HG02852 (cell line): ENCODE data around the gene GAREM2.

ENCODE experiments used
- ATAC-seq: cut with Tn5 transposase; IDR thresholded peaks from one replicate; pipeline ENCODE4 v1.9.1; 2021; ENCODE audit warnings: mild to moderate bottlenecking, moderate library complexity; ENCODE audit not compliant: unreplicated experiment

The GAREM2 gene

DNA sequence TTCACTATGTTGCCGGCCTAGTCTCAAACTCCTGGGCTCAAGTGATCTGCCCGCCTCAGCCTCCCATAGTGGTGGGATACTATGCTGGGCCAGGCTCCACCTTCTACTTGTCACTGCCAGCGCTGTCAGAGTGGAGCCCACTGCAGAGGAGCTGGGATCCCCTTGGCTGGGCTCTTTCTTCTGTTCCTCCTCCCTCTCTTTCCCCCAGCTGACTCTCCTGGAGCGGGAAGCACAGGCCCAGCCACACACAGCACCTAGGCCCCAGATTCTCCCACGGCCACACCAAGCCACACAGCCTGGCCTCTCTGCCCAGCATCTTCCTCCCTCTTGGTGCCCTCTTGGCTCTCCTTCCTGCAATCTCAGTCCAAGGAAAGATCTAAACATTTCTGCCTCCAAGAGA, 3.7 kb upstream of the GAREM2 start:
- ATAC-seq: no peak

DNA sequence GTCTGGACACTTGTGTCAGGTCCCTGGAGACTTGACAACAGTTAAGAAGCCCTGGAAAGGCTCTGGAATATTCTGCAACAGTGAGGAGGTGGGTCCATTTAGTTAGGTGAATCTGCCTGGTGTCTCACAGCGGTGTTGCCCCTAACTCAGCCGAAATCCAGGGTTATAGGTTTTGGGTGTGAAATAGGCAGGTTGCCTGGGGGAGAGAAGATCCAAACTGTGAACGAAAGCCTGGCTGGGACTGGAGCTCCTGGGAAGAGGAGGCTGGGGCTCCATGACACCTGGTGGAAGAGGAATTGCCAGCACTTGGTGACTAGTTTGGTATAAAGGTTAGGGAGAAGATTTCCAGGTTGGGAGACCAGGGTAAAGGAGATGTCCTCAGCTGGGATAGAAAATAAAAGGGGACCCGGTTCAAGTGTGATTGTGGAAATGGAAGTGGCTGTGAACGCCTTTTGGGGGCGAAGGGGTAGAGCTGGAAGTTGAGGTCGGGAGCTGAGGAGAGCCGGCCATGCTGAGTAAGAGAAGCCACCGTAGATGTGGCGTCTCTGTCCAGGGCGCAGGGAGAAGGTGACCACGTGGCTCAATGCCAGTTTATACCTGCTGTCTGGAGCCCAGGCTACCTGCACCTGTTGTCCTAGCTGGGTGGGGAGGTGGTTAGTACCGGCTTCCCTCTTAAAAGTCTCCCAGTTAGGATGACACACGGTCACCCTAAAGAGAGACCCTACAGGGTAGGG, 3.0 kb upstream of the GAREM2 start:
- no peak for ATAC-seq

DNA sequence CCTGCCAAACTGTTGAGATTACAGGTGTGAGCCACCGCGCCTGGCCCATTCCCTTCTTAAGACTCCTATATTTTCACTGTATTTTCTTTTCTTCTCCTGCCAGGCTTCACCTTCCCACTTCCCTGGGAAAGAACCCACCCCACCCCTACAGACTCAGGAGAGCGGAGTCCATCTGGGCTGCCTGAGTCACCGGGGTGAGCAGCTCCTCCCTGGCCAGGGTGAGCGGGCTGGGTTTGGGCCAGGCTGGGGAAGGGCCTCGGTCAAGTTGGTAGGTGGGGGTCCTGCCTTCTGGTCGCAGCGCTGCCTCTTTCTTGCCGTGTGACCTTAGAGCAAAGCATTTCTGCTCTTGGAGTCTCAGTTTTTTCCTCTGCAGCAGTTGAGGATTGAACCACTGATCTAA, 2.1 kb upstream of the GAREM2 start:
- ATAC-seq: no peak

DNA sequence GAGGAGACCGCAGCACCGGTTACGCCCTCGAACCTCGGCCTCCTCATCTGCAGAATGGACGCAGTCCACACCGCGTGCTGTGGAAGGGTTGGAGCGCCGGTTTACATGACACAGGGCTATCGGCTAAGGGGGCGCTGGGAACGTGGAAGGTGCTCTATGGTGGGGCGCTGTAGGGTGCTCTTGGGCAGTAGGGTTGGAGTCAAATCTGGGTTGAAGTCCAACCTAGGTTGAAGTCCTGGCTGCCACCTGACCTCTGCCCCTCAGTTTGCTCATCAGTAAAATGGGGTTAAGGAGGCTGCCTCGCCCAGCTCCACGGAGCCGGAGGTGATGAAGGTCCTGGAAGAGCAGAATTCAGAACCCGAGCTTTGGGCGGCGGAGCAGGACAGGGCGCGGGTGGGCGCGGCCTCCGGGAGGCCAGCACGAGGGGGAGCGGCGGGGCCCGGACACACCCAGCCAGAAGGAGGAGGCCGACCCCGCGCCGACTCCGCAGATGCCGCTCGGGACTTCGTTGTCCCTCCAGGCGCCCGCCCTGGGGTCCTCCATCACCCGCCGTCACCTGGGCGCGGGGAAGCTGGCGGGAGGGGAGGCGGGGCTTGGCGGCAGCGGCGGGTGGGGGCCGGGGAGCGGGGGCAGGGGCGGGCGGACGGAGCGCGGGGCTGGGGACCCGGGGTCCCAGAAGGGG, 558 bp upstream of the GAREM2 start:
- no peak for ATAC-seq

DNA sequence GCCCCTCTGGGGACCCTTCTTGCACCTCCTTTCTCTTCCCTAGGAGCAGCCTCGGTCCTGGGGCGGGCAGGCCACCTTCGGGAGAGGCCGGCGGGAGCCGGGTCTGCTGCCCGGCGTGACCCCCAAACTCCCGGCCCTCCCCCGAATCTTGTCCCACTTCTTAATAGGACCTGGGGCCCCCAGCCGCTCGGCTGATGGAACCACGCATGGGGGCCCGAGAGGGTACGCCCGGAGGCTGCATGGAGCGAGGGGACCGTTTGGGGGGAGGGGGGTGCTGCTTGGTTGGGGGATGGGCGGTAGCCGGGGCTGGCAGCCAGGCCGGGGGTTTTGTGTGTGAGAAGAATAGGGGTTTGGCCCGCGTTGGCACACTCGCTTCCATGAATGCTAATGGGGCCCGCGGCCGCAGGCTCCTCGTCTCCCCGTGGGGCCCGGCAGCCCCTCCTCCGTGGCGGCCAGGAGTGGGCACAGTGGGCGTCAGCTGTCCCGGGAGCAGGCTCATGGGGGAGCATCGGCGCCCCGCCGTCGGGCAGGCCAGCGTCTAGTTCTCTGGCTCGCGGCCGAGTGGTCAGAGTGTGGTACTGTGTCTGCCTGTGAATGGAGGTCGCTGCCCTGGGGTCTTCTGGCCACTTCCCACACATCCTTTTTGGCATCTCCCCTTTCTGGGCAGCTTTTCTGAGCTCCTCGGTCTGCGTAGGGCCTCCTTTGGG, 1.0 kb downstream of the GAREM2 start:
- ATAC-seq: no peak

DNA sequence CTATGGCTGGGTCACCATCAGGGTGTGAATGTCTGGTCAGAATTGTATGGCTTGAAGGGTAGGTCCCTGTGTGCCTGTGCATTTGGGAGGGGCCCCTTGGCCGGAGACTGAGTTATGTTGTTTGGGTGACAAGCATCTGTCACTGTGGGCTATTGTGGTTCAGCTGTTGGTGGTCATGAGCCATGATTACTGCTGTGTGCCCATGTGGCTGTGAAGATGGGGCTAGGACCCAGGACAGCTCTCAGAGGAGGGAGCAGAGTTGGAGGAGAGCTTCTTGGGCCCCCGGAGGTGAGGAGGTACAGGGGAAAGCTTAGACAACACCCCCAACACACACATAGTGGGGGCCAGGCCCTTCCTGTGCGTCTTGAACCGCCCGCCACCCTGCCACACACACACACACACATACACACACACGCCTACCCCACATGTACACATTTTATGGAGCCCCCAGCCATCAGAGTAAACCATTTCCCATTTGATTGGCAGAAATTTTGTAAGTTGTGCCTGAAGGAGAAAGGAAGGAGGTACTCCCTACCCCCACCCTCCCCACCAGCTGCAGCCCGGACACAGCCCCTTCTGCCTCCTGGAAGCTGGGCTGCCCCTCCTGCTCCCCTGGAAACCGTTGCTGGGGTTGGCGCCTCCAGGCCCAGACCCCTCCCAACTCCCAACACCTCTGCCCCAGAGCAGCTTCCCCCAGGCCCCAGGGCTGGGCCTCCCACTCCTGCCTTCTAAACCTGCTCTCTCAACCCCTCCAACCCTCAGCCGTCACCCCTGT, 2.0 kb downstream of the GAREM2 start:
- ATAC-seq: no peak

DNA sequence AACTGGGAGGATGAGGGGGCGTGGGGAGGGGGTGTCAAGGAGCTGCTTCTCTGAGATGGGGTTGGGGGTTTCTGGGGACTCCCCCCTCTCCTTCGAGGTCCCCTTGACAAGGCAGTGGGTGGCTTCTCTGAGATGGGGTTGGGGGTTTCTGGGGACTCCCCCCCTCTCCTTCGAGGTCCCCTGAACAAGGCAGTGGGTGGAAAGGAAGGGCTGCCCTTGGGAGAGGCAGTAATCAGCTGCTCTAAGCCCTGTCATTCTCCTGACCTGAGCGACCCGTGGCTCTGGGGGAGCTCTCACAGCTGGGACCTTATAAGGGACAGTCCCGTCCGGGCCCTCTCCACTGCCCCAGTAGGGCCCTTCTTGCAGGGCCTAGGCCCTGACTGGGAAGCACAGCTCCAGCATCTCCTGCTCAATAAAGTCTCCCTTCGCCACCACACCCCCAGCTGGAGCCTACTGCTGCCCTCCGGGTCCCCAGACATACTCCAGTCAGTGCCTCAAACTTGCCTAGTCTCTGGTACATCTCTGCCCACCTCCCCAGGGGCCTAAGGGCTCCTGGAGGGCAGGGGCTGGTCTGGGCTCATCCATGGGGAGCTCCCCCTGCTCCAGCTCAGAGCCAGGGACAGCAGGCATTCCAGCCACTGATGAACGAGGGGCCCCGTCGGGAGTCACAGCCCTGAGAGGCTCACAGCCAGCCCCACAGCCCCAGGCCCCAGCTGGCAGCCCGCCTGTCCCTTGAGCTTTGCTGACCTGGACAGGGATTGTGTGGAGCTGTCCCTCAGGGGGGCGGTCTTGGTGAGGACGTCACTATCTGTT, 2.8 kb downstream of the GAREM2 start:
- no peak for ATAC-seq

DNA sequence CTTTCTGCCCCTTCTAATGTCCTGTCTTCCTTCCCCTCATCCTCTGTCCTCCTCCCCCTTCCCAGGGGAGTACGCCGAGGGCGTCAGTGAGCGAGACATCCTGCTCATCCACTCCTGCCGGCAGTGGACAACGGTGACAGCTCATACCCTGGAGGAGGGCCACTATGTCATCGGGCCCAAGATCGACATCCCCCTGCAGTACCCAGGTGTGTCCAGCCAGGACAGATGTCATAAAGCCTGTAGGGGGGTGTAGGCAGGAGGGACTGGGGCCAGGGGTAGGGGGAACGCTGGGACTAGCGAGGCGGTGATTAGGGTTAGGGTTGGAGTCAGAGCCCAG, 3.4 kb downstream of the GAREM2 start:
- ATAC-seq: no peak

DNA sequence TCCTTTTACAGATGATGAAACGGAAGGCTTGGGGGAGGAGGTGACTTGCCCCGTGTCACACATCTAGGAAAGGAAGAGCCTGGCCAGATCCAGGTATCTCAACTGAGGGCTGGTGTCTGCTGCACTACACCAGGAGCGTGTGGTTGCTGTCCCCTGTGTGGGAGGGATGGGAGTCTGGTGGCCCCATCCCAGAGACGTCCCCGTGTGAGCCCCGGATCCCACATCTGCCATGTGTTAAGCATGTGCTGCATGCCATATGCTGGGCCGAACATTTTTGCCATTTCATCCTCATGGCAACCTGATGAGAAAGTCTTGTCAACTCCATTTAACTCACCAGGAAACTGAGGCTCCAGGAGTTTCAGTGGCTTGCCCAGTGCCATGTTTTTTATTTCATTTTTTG, 4.2 kb downstream of the GAREM2 start:
- no peak for ATAC-seq

DNA sequence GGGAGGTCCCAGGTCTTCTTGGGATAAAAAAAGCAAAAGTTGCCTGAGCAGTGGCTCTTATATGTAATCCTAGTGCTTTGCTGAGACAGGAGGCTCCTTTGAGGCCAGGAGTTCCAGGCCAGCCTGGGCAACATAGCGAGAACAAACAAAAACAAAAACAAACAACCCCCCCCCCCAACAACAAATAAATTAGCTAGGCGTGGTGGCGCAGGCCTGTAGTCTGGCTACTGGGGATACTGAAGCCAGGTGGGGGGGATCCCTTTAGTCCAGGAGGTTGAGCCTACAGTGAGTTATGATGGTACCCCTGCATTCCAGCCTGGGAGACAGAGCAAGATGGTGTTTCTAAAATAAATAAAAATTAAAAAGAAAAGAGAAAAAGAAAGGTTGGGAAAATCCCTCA, 5.4 kb downstream of the GAREM2 start:
- ATAC-seq: no peak

DNA sequence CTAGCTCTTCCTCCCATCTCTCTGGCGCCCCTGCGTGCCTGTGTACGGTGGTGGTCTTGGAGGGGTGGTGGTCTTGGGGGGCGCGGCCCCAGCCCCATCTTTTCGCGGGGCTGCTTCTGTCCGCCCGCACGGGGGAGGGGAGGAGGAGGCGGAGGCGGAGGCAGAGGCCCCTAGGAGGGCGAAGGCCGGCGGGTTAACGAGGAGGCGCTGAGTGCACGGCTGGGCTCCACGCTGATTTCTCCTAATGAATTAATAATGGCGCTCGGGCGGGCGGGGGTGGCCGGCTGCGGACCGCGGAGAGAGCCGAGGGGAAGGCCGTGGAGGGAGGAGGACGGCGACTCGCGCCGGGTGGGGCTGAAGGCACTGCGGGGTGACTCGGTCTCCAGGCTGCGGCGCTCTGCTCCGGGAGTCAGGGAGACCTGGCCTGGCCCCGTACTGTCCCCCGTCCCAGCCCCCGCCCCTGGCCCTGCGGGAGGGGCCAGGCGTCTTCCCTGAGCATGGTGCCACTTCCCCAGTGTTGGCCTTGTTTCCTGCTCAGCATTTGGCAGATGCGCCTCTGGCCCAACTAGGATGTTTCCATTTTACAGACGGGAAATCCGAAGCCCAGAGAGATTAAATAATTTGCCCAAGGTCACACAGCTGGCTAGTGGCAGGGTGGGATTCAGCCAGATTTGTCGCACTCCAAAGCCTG, 6.0 kb downstream of the GAREM2 start:
- ATAC-seq: no peak

DNA sequence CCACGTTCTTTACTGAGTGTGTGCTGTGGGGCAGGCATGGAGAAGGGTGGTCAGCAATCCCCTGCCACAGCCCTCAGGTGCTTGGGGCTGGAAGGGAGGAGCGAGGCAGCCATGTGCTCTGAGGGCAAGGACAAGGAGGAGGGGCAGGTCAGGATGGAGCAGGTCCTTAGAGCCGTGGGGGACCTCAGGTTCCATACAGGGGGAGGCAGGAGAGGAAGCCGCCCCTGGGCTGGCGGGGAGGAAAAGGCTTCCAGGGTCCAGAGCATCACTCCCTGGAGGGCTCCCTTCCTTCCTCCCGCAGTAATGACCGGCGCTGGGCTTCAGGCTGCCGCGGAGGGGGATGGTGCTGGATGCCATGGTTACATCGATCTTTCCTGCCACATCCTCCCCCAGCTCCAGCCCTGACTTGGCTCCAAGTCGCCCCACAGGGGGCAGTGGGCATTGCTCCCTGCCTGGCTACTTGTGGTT, 6.6 kb downstream of the GAREM2 start:
- no peak for ATAC-seq

DNA sequence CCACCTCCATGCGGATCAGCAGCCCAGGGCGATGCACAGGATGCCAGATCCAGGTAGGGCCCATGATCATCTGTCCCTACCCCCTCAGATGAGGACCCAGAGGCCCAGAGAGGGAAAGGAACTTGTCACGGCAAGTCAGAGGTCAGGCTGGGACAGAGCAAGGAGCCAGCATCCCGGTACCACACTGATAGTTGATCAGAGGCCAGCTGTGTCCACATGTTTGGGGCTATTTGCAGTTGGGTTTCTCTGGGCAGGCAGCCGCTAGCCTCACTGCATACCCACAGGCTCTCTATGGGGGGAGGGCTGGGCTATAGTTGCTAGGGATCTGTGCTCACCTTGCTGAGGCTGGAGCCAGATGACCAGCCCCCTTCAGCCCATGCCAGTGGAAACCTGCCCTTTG, 9.6 kb downstream of the GAREM2 start:
- ATAC-seq: no peak

DNA sequence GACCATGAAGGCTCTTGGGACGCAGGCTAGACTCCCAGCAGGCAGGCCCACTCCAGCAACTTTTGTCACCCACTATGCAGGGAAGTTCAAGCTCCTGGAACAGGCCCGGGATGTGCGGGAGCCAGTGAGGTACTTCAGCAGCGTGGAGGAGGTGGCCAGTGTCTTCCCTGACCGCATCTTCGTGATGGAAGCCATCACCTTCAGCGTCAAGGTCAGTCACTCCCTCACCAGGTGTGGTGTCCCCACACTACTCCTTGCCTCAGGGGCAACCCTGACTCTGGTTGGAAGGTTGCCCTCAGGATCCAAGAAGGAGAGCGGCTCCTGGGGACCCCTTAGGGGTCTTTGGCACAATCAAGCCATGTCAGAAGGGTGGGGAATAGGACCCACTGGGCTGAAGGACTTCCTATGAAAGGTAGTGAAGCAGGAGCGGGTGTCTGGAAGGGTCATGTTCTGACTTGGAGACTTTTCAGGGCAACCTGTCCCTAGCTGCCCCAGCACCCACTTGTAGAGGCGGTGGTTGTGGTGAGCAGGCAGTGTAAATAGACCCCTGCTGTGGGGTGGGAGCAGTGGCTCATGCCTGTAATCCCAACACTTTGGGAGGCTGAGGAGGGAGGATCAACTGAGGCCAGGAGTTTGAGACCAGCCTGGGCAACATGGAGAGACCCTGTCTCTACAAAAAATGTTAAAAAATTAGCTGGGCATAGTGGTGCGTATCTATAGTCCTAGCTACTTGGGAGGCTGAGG, 10.2 kb downstream of the GAREM2 start:
- ATAC-seq: no peak

DNA sequence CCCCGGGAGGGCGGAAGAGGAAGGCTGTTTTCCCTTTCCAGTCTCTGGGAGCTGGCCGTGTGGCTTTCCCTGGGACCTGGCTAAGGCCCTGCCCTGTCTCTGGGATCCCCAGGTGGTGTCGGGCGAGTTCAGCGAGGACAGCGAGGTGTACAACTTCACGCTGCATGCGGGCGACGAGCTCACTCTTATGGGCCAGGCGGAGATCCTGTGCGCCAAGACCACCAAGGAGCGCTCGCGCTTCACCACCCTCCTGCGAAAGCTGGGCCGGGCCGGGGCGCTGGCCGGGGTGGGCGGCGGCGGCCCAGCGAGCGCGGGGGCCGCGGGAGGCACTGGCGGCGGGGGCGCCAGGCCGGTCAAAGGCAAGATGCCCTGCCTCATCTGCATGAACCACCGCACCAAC, 11.2 kb downstream of the GAREM2 start:
- no peak for ATAC-seq

DNA sequence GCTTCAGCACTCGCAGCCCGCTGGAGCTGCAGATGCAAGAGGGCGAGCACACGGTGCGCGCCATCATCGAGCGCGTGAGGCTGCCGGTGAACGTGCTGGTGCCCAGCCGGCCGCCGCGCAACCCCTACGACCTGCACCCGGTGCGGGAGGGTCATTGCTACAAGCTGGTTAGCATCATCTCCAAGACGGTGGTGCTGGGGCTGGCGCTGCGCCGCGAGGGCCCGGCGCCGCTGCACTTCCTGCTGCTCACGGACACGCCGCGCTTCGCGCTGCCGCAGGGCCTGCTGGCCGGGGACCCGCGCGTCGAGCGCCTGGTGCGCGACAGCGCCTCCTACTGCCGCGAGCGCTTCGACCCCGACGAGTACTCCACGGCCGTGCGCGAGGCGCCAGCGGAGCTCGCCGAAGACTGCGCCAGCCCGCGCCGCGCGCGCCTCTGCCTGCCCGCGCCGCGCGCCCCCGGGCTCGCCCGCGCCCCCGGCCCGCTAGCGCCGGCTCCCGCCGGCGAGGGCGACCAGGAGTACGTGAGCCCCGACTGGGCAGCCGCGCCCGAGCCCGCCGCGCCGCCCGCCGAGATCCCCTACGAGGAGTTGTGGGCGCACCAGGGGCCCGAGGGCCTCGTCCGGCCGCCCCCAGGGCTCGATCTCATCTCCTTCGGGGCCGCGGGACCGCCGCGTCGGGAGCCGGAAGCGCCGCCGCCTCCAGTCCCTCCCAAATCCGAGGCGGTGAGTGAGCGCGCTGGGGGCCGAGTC, 11.8 kb downstream of the GAREM2 start:
- peak; percentile 82 for ATAC-seq

DNA sequence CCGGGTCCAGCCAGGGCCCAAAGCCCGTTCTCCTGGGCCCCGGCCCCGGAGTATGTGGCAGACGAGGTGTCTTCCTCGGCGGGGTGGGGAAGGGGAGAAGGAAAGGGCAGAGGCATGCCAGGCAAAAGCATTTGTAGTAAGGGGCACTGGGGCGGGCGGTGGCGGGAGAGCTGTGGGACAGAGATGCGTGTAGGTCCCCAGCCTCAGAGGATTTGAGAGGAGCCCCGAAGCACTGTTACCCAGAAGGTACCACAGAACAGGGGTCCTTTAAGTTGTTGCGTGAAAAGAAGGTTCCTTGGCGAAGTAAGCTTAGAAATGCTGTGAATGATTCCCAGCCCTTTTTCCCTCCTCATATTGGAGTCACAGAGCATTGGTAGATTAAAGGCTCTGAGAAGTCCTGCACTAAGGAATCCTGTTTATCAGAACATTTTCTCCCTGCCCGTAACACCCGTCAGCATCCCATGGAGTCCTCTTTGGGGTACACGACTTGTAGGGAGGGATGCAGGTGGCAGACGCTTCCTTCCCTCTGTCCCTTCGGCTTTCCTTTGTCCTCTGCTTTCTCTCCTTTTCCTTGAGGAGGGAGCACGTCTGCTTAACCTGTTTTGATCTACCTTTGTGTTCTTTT, 12.5 kb downstream of the GAREM2 start:
- ATAC-seq: no peak
